ENCODE measurements around the gene TRIM54. TPM values are rescaled to one million over a fixed set of nuclear protein-coding genes. Genes with fewer than 3 reads are reported as not detected.

TRIM54 gene
- total RNA-seq, 1 experiment from 2014 or later: 0.99 TPM

GRCh38 chr2:27312152-27312551, 29.9 kb downstream of the TRIM54 start:
- no peaks in the 10 kb centered on the region for H3K9me3 Mint-ChIP-seq (ENCODE audit: low read depth, unreplicated experiment)
- H3K27ac Mint-ChIP-seq (ENCODE audit: unreplicated experiment): no peak overlapping the region
- CTCF ChIA-PET: interaction anchor here (0.5 kb wide), 1 partner anchor 234 kb away, joined by 4 read pairs; no protein-coding TSS in a partner anchor
- no peak for DNase-seq
- intact Hi-C loops (cut with micrococcal nuclease; ENCODE audit: unreplicated experiment): no loop called here
- H3K4me1 Mint-ChIP-seq (ENCODE audit: low read depth, unreplicated experiment): no peaks in the 10 kb centered on the region
- H3K4me3 Mint-ChIP-seq (ENCODE audit: low read depth, unreplicated experiment): no peak overlapping the region
- BruUV-seq (replicated peaks): no TSS peak
- peaks cover 7% of the 10 kb centered on the region for H3K36me3 Mint-ChIP-seq (ENCODE audit: insufficient read depth, unreplicated experiment)
- no peak for TF ChIP-seq CTCF (IDR thresholded peaks at IDR 0.05; ENCODE audit: unreplicated experiment)
- H3K27me3 Mint-ChIP-seq (ENCODE audit: unreplicated experiment): no peaks in the 10 kb centered on the region

- Mint-ChIP-seq H3K36me3 (ENCODE audit: insufficient read depth, unreplicated experiment) (peaks cover 9% of the 10 kb centered on the region), H3K27ac (ENCODE audit: unreplicated experiment) (no peak overlapping the region), H3K9me3 (ENCODE audit: low read depth, unreplicated experiment) (no peaks in the 10 kb centered on the region), H3K4me1 (ENCODE audit: low read depth, unreplicated experiment) (no peaks in the 10 kb centered on the region), H3K4me3 (ENCODE audit: low read depth, unreplicated experiment) (no peak overlapping the region), H3K27me3 (ENCODE audit: unreplicated experiment) (no peaks in the 10 kb centered on the region)
- CTCF ChIA-PET: no interaction called here
- no peak for DNase-seq
- no TSS peak for BruUV-seq (replicated peaks)
- intact Hi-C loops (cut with micrococcal nuclease; ENCODE audit: unreplicated experiment): no loop called here
- TF ChIP-seq CTCF (IDR thresholded peaks at IDR 0.05; ENCODE audit: unreplicated experiment): no peak
Observed at GRCh38 chr2:27313882-27314645, 31.8 kb downstream of the TRIM54 start.

GRCh38 chr2:27314709-27315108, 32.5 kb downstream of the TRIM54 start:
- intact Hi-C loops (cut with micrococcal nuclease; ENCODE audit: unreplicated experiment): no loop called here
- Mint-ChIP-seq H3K27me3 (ENCODE audit: unreplicated experiment) (no peaks in the 10 kb centered on the region), H3K4me3 (ENCODE audit: low read depth, unreplicated experiment) (no peak overlapping the region), H3K27ac (ENCODE audit: unreplicated experiment) (no peak overlapping the region), H3K9me3 (ENCODE audit: low read depth, unreplicated experiment) (no peaks in the 10 kb centered on the region), H3K36me3 (ENCODE audit: insufficient read depth, unreplicated experiment) (peaks cover 6% of the 10 kb centered on the region), H3K4me1 (ENCODE audit: low read depth, unreplicated experiment) (no peaks in the 10 kb centered on the region)
- CTCF ChIA-PET: no interaction called here
- DNase-seq: no peak
- no TSS peak for BruUV-seq (replicated peaks)
- TF ChIP-seq CTCF (IDR thresholded peaks at IDR 0.05; ENCODE audit: unreplicated experiment): no peak

- no TSS peak for BruUV-seq (replicated peaks)
- DNase-seq: no peak
- Mint-ChIP-seq H3K4me3 (ENCODE audit: low read depth, unreplicated experiment) (no peak overlapping the region), H3K4me1 (ENCODE audit: low read depth, unreplicated experiment) (no peaks in the 10 kb centered on the region), H3K36me3 (ENCODE audit: insufficient read depth, unreplicated experiment) (peaks cover 5% of the 10 kb centered on the region), H3K27ac (ENCODE audit: unreplicated experiment) (no peak overlapping the region), H3K27me3 (ENCODE audit: unreplicated experiment) (no peaks in the 10 kb centered on the region), H3K9me3 (ENCODE audit: low read depth, unreplicated experiment) (no peaks in the 10 kb centered on the region)
- TF ChIP-seq CTCF (IDR thresholded peaks at IDR 0.05; ENCODE audit: unreplicated experiment): no peak
- intact Hi-C loops (cut with micrococcal nuclease; ENCODE audit: unreplicated experiment): no loop called here
- CTCF ChIA-PET: no interaction called here
Observed at GRCh38 chr2:27315122-27315521, 32.9 kb downstream of the TRIM54 start.

All from Calu3 (cell line).